Measurements from ENCODE around the gene ESRRB. TPM values are rescaled to one million over a fixed set of nuclear protein-coding genes. Genes with fewer than 3 reads are reported as not detected.

ESRRB gene
- total RNA-seq, 4 donors from 2014 or later, result 0.27 TPM; not detected in 3

GRCh38 chr14:76426161-76426696, 50.3 kb downstream of the ESRRB start:
- H3K4me3 ChIP-seq, result no peak overlapping the region
- DNase-seq, result no peak
- in situ Hi-C loops (cut with MboI; ENCODE audit: low pct_ligation_motif_present in 1 of 4, low pct_unique_long_range_greater_than_20kb in 1 of 4, low sequenced_read_pairs in 3 of 4), result no loop called here
- 96% methylated on average over 1 of the region's 1 CpG; no CpG with 5 or more reads in 1 of the 2 donors for WGBS, 2 donors (ENCODE audit: low coverage in 1 of 2)
- H3K9me3 ChIP-seq, result no peaks in the 10 kb centered on the region
- intact Hi-C loops (cut with DNase I; ENCODE audit: low total_unique reads), result no loop called here
- H3K4me1 ChIP-seq, result no peaks in the 10 kb centered on the region
- H3K27ac ChIP-seq, result no peak overlapping the region
- no peaks in the 10 kb centered on the region for H3K27me3 ChIP-seq
- no peak for TF ChIP-seq EP300 (IDR thresholded peaks at IDR 0.05; ENCODE audit: low read depth)
- no peak for TF ChIP-seq POLR2A (IDR thresholded peaks at IDR 0.05)
- TF ChIP-seq POLR2AphosphoS5 (IDR thresholded peaks at IDR 0.05), result no peak
- TF ChIP-seq CTCF (IDR thresholded peaks at IDR 0.05), result no peak
- no peaks in the 10 kb centered on the region for H3K36me3 ChIP-seq

- intact Hi-C loops (cut with DNase I; ENCODE audit: low total_unique reads) (no loop called here), in situ Hi-C loops (cut with MboI; ENCODE audit: low pct_ligation_motif_present in 1 of 4, low pct_unique_long_range_greater_than_20kb in 1 of 4, low sequenced_read_pairs in 3 of 4) (no loop called here)
- Histone ChIP-seq H3K4me3 (no peak overlapping the region), H3K9me3 (no peaks in the 10 kb centered on the region), H3K36me3 (no peaks in the 10 kb centered on the region), H3K4me1 (no peaks in the 10 kb centered on the region), H3K27me3 (no peaks in the 10 kb centered on the region), H3K27ac (no peak overlapping the region)
- DNase-seq, result no peak
- WGBS, 2 donors (ENCODE audit: low coverage in 1 of 2), result 83 to 88% methylated on average over 4 to 7 of the region's 7 CpGs
- no peak for TF ChIP-seq CTCF (IDR thresholded peaks at IDR 0.05)
Observed at GRCh38 chr14:76428611-76429010, 52.7 kb downstream of the ESRRB start.

GRCh38 chr14:76430017-76430416, 54.1 kb downstream of the ESRRB start:
- H3K27ac ChIP-seq, result no peak overlapping the region
- H3K9me3 ChIP-seq, result no peaks in the 10 kb centered on the region
- 83 to 88% methylated on average over 1 of the region's 1 CpG for WGBS, 2 donors (ENCODE audit: low coverage in 1 of 2)
- no peaks in the 10 kb centered on the region for H3K27me3 ChIP-seq
- H3K4me1 ChIP-seq, result no peaks in the 10 kb centered on the region
- DNase-seq, result no peak
- in situ Hi-C loops (cut with MboI; ENCODE audit: low pct_ligation_motif_present in 1 of 4, low pct_unique_long_range_greater_than_20kb in 1 of 4, low sequenced_read_pairs in 3 of 4) (no loop called here), intact Hi-C loops (cut with DNase I; ENCODE audit: low total_unique reads) (no loop called here)
- no peaks in the 10 kb centered on the region for H3K36me3 ChIP-seq
- no peak overlapping the region for H3K4me3 ChIP-seq
- TF ChIP-seq POLR2A (IDR thresholded peaks at IDR 0.05) (no peak), CTCF (IDR thresholded peaks at IDR 0.05) (no peak), POLR2AphosphoS5 (IDR thresholded peaks at IDR 0.05) (no peak), EP300 (IDR thresholded peaks at IDR 0.05; ENCODE audit: low read depth) (no peak)

- DNase-seq, result no peak
- Histone ChIP-seq H3K36me3 (no peaks in the 10 kb centered on the region), H3K4me1 (no peaks in the 10 kb centered on the region), H3K27me3 (no peaks in the 10 kb centered on the region), H3K4me3 (no peak overlapping the region), H3K9me3 (no peaks in the 10 kb centered on the region), H3K27ac (no peak overlapping the region)
- 74% methylated on average over 4 of the region's 4 CpGs; no CpG with 5 or more reads in 1 of the 2 donors for WGBS, 2 donors (ENCODE audit: low coverage in 1 of 2)
- intact Hi-C loops (cut with DNase I; ENCODE audit: low total_unique reads) (no loop called here), in situ Hi-C loops (cut with MboI; ENCODE audit: low pct_ligation_motif_present in 1 of 4, low pct_unique_long_range_greater_than_20kb in 1 of 4, low sequenced_read_pairs in 3 of 4) (no loop called here)
- TF ChIP-seq POLR2AphosphoS5 (IDR thresholded peaks at IDR 0.05) (no peak), EP300 (IDR thresholded peaks at IDR 0.05; ENCODE audit: low read depth) (no peak), POLR2A (IDR thresholded peaks at IDR 0.05) (no peak), CTCF (IDR thresholded peaks at IDR 0.05) (no peak)
Observed at GRCh38 chr14:76430475-76430980, 54.6 kb downstream of the ESRRB start.

Measured in transverse colon (tissue), 4 donors.